ENCODE measurements around the gene FN1. TPM values are rescaled to one million over a fixed set of nuclear protein-coding genes. Genes with fewer than 3 reads are reported as not detected.
A peak's percentile ranks its signal among the peaks of the same experiment; 100 is the strongest.

The FN1 gene
- total RNA-seq, 1 experiment from 2014 or later: 102 TPM

GRCh38 chr2:215311625-215312396 lies 124.1 kb downstream of the FN1 start, which contains the start of gene ATIC:
ATIC (plus strand) TSS chr2:215312059; CDS start chr2:215312143, 84 bp downstream.
- peak; percentile 98 for ATAC-seq
- peaks cover 24% of the 10 kb centered on the region for H3K4me1 Mint-ChIP-seq
- peak; percentile 95 for DNase-seq (ENCODE audit: low spot score)
- no peaks in the 10 kb centered on the region for H3K27me3 Mint-ChIP-seq (ENCODE audit: low read depth)
- peaks cover 36% of the 10 kb centered on the region for H3K36me3 Mint-ChIP-seq
- POLR2A ChIA-PET: interaction anchor here (0.5 to 0.9 kb wide), 5 partner anchors 9 to 1185 kb away, joined by 3 to 4 read pairs (median 3); no protein-coding TSS in a partner anchor
- H3K4me3 Mint-ChIP-seq: peak within 1 kb of the TSS; percentile 93
- CTCF ChIA-PET: interaction anchor here (0.5 to 1.7 kb wide), 3 partner anchors 16 to 940 kb away, joined by 3 to 9 read pairs (median 4); no protein-coding TSS in a partner anchor
- H3K9me3 Mint-ChIP-seq: peaks cover 9% of the 10 kb centered on the region
- H3K27ac Mint-ChIP-seq: peak within 1 kb of the TSS; percentile 97
- TF ChIP-seq ZNF263 (CRISPR knock-in tag; IDR thresholded peaks at IDR 0.05; ENCODE audit: low read depth) (no peak), FOXP4 (CRISPR knock-in tag; IDR thresholded peaks at IDR 0.05) (peak; percentile 94), GRHL2 (CRISPR knock-in tag; IDR thresholded peaks at IDR 0.05; ENCODE audit: insufficient replicate concordance, severe bottlenecking) (no peak), ZNF671 (CRISPR knock-in tag; IDR thresholded peaks at IDR 0.05) (no peak), CDX4 (CRISPR knock-in tag; IDR thresholded peaks at IDR 0.05; ENCODE audit: borderline replicate concordance) (no peak), HMGA2 (CRISPR knock-in tag; IDR thresholded peaks at IDR 0.05) (peak; percentile 14; the same call in 1 of the 2 replicates), ZNF512 (CRISPR knock-in tag; IDR thresholded peaks at IDR 0.05; ENCODE audit: borderline replicate concordance) (0 out of 2 replicates have a peak, but pooled peaks have one; percentile 46), SOX15 (CRISPR knock-in tag; IDR thresholded peaks at IDR 0.05) (no peak), TP53 (CRISPR knock-in tag; IDR thresholded peaks at IDR 0.05) (peak; percentile 93), USF2 (CRISPR knock-in tag; IDR thresholded peaks at IDR 0.05) (peak; percentile 98), ZNF317 (CRISPR knock-in tag; IDR thresholded peaks at IDR 0.05; ENCODE audit: borderline replicate concordance, low read depth) (peak; percentile 23; the same call in 1 of the 2 replicates), IRF1 (CRISPR knock-in tag; IDR thresholded peaks at IDR 0.05) (no peak), HMGXB4 (CRISPR knock-in tag; IDR thresholded peaks at IDR 0.05) (peak; percentile 91), CREB1 (CRISPR knock-in tag; IDR thresholded peaks at IDR 0.05) (peak; percentile 78; the same call in 1 of the 2 replicates), ETV6 (CRISPR knock-in tag; IDR thresholded peaks at IDR 0.05) (peak; percentile 96), ZBTB43 (CRISPR knock-in tag; IDR thresholded peaks at IDR 0.05) (peak; percentile 92), ATF3 (CRISPR knock-in tag; conservative IDR thresholded peaks at IDR 0.05) (no peak), AR (CRISPR knock-in tag; IDR thresholded peaks at IDR 0.05) (no peak), RORB (CRISPR knock-in tag; IDR thresholded peaks at IDR 0.05) (no peak), ATF2 (CRISPR knock-in tag; IDR thresholded peaks at IDR 0.05; ENCODE audit: borderline replicate concordance, low read depth) (no peak; the same call in 1 of the 2 replicates), NR3C1 (CRISPR knock-in tag; conservative IDR thresholded peaks at IDR 0.05; ENCODE audit: low read depth) (peak; percentile 79; the same call in 1 of the 2 replicates)

Measured in WTC11 (cell line).